HEK293 (cell line): ENCODE data around the gene ADAMTS9.

ENCODE experiments used
- CTCF ChIP-seq: fragments of 450-650 bp; formaldehyde crosslinking; IDR thresholded peaks from 2 replicates; pipeline ENCODE4 v1.5.1; 2016; ENCODE audit warnings: missing biosample characterization, missing genetic modification characterization
- SETDB1 ChIP-seq: IDR thresholded peaks from one replicate; pipeline ENCODE4 v1.6.1; 2017; ENCODE audit warnings: mild to moderate bottlenecking, low read length, moderate library complexity, mixed read lengths; ENCODE audit not compliant: insufficient read length
- WT1 ChIP-seq: fragments of 450-650 bp; formaldehyde crosslinking; IDR thresholded peaks from 2 replicates; pipeline ENCODE4 v1.5.1; 2016; ENCODE audit warnings: missing biosample characterization, missing genetic modification characterization
- ZBTB26 ChIP-seq: fragments of 450-650 bp; formaldehyde crosslinking; optimal IDR thresholded peaks from 2 replicates; pipeline ENCODE3; 2016; ENCODE audit warnings: missing biosample characterization, mild to moderate bottlenecking, missing genetic modification characterization
- ZNF311 ChIP-seq: fragments of 450-650 bp; formaldehyde crosslinking; IDR thresholded peaks from 2 replicates; pipeline ENCODE4 v1.5.1; 2017; ENCODE audit warnings: missing biosample characterization, missing genetic modification characterization, borderline replicate concordance
- ZNF501 ChIP-seq: fragments of 450-650 bp; formaldehyde crosslinking; IDR thresholded peaks from 2 replicates; pipeline ENCODE4 v1.5.1; 2016; ENCODE audit warnings: missing biosample characterization, missing genetic modification characterization
- ZNF677 ChIP-seq: fragments of 450-650 bp; IDR thresholded peaks from 2 replicates; pipeline ENCODE4 v1.5.0; 2018; ENCODE audit warnings: missing biosample characterization, mild to moderate bottlenecking, missing genetic modification characterization, moderate library complexity
- ZNF768 ChIP-seq: fragments of 450-650 bp; formaldehyde crosslinking; IDR thresholded peaks from 2 replicates; pipeline ENCODE4 v1.5.1; 2018; ENCODE audit warnings: missing biosample characterization, mild to moderate bottlenecking, missing genetic modification characterization

GRCh38 chr3:64508140-64508539 is 179.7 kb downstream of the ADAMTS9 start:
- TF ChIP-seq ZNF501 (tag by site-specific recombination) (no peak), ZNF311 (tag by site-specific recombination) (no peak), CTCF (no peak), WT1 (tag by site-specific recombination) (no peak), ZBTB26 (no peak), ZNF677 (tag by site-specific recombination) (no peak), SETDB1 (no peak), ZNF768 (no peak)
